Esophagus squamous epithelium (tissue), 4 donors: ENCODE data around the gene TEX50. TPM values are rescaled to one million over a fixed set of nuclear protein-coding genes. Genes with fewer than 3 reads are reported as not detected.

ENCODE experiments used
- total RNA-seq, 4 donors: library from RNA; depleted of rRNA; stranded (reverse); fragments of >200 nt; gene quantifications; one replicate each; pipeline ENCODE4 v1.1.0, GENCODE V29; 2016

Gene TEX50
- total RNA-seq, 4 donors from 2014 or later: not detected

Other genes starting within 250 kb of the TEX50 start
- gene PRDX6, start 158.0 kb upstream of the TEX50 start, total RNA-seq: 100 to 1,000 TPM; 141 to 247 (median 175) TPM
- not detected for gene SLC9C2, start 32.3 kb upstream of the TEX50 start, total RNA-seq
- gene ANKRD45, start 34.5 kb downstream of the TEX50 start, total RNA-seq: not detected
- 10 to 100 TPM; 11.8 to 33.0 (median 24.0) TPM for gene KLHL20, start 79.6 kb downstream of the TEX50 start, total RNA-seq
- gene DARS2, start 189.3 kb downstream of the TEX50 start, total RNA-seq: 10 to 100 TPM in 2 of 4 donors, 1 to 10 TPM in 2; 6.6 to 14.7 (median 9.9) TPM
- 10 to 100 TPM in 1 of 4 donors, 1 to 10 TPM in 3; 3.6 to 18.2 (median 7.5) TPM for gene CENPL, start 189.5 kb downstream of the TEX50 start, total RNA-seq
- 100 to 1,000 TPM; 202 to 715 (median 315) TPM for gene GAS5, start 232.7 kb downstream of the TEX50 start, total RNA-seq
- gene ZBTB37, start 233.0 kb downstream of the TEX50 start, total RNA-seq: 1 to 10 TPM; 1.6 to 6.3 (median 3.3) TPM